Measurements from ENCODE around the gene SLC1A2. TPM values are rescaled to one million over a fixed set of nuclear protein-coding genes. Genes with fewer than 3 reads are reported as not detected.

SLC1A2 gene
- total and polyA plus RNA-seq, 2 of the 4 experiments (the other 2 are of a cell fraction) = 0.15 to 0.54 TPM

- CTCF ChIA-PET = no interaction called here
- Histone ChIP-seq H2AFZ (replicated peaks; ENCODE audit: low read length, poor library complexity) (no peak overlapping the region), H3K27ac (ENCODE audit: insufficient read depth, low read length) (no peak overlapping the region)
Observed at GRCh38 chr11:35324981-35325380, 94.4 kb downstream of the SLC1A2 start.

More at GRCh38 chr11:35324981-35325380, 94.4 kb downstream of the SLC1A2 start:
- Histone ChIP-seq H3K9me1 (ENCODE audit: insufficient read depth, low read length) (peaks cover 10% of the 10 kb centered on the region), H2AK9ac (replicated peaks; ENCODE audit: low read depth, low read length, poor library complexity) (no peak overlapping the region), H3K4me1 (ENCODE audit: control insufficient read depth, insufficient read depth, low read length) (peaks cover 5% of the 10 kb centered on the region; the same call in 1 of the 2 replicates), H2BK20ac (ENCODE audit: low read depth, low read length) (no peak overlapping the region), H3K27me3 (ENCODE audit: control insufficient read depth, insufficient read depth, low read length) (no peaks in the 10 kb centered on the region), H3K79me1 (ENCODE audit: low read depth in 1 of 2, low read length in 2 of 2) (no peaks in the 10 kb centered on the region), H3K4ac (ENCODE audit: low read depth, low read length) (no peak overlapping the region; the same call in 1 of the 2 replicates), H2BK120ac (ENCODE audit: low read depth, low read length) (no peak overlapping the region; the same call in 1 of the 2 replicates), H3K36me3 (ENCODE audit: control insufficient read depth, insufficient read depth, low read length) (no peaks in the 10 kb centered on the region), H2AK5ac (ENCODE audit: low read depth, low read length) (no peak overlapping the region; the same call in 1 of the 2 replicates), H2BK5ac (ENCODE audit: low read depth, low read length, poor library complexity, severe bottlenecking) (no peak overlapping the region), H3K14ac (replicated peaks; ENCODE audit: low read depth, low read length) (peak overlapping the region; percentile 37), H4K91ac (ENCODE audit: insufficient read depth, low read depth, low read length) (no peak overlapping the region), H4K8ac (ENCODE audit: low read depth in 2 of 2, low read length in 2 of 2) (no peak overlapping the region), H2BK15ac (ENCODE audit: low read depth, low read length) (0 out of 3 replicates have a peak overlapping the region, but pooled peaks have one; percentile 11), H3K9ac (ENCODE audit: low read depth, low read length) (no peak overlapping the region), H3K4me2 (ENCODE audit: low read depth, low read length) (no peak overlapping the region), H3K56ac (ENCODE audit: extremely low read depth, insufficient read depth, low read length) (no peak overlapping the region), H3K4me3 (ENCODE audit: insufficient read depth, low read depth, low read length) (no peak overlapping the region), H4K20me1 (ENCODE audit: insufficient read depth, low read length) (no peaks in the 10 kb centered on the region), H3K18ac (ENCODE audit: low read depth, low read length) (no peak overlapping the region), H4K5ac (ENCODE audit: low read depth, low read length) (no peak overlapping the region), H3K9me3 (ENCODE audit: control insufficient read depth, insufficient read depth, low read length) (no peaks in the 10 kb centered on the region), H3K23ac (ENCODE audit: low read depth, low read length) (no peak overlapping the region)
- DNase-seq = peak; percentile 40
- dilution Hi-C loops (cut with HindIII; ENCODE audit: low sequenced_read_pairs, unreplicated experiment) (no loop called here), in situ Hi-C loops (cut with MboI; ENCODE audit: low sequenced_read_pairs) (no loop called here), intact Hi-C loops (cut with micrococcal nuclease) (no loop called here)
- POLR2A ChIA-PET (ENCODE audit: unreplicated experiment) = no interaction called here
- no peak for TF ChIP-seq CHD1 (IDR thresholded peaks at IDR 0.05; ENCODE audit: low read depth, low read length)
- TF ChIP-seq BHLHE40 (IDR thresholded peaks at IDR 0.05; ENCODE audit: low read depth, low read length) = no peak
- no peak for TF ChIP-seq RAD21 (IDR thresholded peaks at IDR 0.05; ENCODE audit: low read length)
- TF ChIP-seq FOS (IDR thresholded peaks at IDR 0.05; ENCODE audit: low read depth, low read length) = no peak
- no peak for TF ChIP-seq MAFK (IDR thresholded peaks at IDR 0.05; ENCODE audit: low read depth, low read length)
- TF ChIP-seq POLR2A (IDR thresholded peaks at IDR 0.05; ENCODE audit: low read depth, low read length) = no peak
- no peak for TF ChIP-seq SMC3 (IDR thresholded peaks at IDR 0.05; ENCODE audit: low read depth, low read length)
- no peak for TF ChIP-seq CEBPB (IDR thresholded peaks at IDR 0.05; ENCODE audit: low read depth, low read length)
- TF ChIP-seq MXI1 (IDR thresholded peaks at IDR 0.05; ENCODE audit: borderline replicate concordance, low read depth, low read length) = no peak
- TF ChIP-seq MAZ (IDR thresholded peaks at IDR 0.05; ENCODE audit: borderline replicate concordance, low read depth, low read length) = no peak
- TF ChIP-seq RFX5 (IDR thresholded peaks at IDR 0.05; ENCODE audit: low read depth, low read length) = no peak
- TF ChIP-seq, protein P1, sequence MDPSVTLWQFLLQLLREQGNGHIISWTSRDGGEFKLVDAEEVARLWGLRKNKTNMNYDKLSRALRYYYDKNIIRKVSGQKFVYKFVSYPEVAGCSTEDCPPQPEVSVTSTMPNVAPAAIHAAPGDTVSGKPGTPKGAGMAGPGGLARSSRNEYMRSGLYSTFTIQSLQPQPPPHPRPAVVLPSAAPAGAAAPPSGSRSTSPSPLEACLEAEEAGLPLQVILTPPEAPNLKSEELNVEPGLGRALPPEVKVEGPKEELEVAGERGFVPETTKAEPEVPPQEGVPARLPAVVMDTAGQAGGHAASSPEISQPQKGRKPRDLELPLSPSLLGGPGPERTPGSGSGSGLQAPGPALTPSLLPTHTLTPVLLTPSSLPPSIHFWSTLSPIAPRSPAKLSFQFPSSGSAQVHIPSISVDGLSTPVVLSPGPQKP (IDR thresholded peaks at IDR 0.05; ENCODE audit: borderline replicate concordance, low read depth, low read length) = no peak
- no peak for TF ChIP-seq NFE2L2 (IDR thresholded peaks at IDR 0.05; ENCODE audit: low read depth, low read length)
- TF ChIP-seq USF2 (IDR thresholded peaks at IDR 0.05; ENCODE audit: low read depth, low read length) = no peak
- TF ChIP-seq, protein P2, sequence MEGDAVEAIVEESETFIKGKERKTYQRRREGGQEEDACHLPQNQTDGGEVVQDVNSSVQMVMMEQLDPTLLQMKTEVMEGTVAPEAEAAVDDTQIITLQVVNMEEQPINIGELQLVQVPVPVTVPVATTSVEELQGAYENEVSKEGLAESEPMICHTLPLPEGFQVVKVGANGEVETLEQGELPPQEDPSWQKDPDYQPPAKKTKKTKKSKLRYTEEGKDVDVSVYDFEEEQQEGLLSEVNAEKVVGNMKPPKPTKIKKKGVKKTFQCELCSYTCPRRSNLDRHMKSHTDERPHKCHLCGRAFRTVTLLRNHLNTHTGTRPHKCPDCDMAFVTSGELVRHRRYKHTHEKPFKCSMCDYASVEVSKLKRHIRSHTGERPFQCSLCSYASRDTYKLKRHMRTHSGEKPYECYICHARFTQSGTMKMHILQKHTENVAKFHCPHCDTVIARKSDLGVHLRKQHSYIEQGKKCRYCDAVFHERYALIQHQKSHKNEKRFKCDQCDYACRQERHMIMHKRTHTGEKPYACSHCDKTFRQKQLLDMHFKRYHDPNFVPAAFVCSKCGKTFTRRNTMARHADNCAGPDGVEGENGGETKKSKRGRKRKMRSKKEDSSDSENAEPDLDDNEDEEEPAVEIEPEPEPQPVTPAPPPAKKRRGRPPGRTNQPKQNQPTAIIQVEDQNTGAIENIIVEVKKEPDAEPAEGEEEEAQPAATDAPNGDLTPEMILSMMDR (conservative IDR thresholded peaks at IDR 0.05; ENCODE audit: low read depth, low read length) = no peak
- no TSS peak for BruUV-seq (replicated peaks)
- WGBS, 2 experiments (ENCODE audit: extremely low coverage in 2 of 2, insufficient read length in 1 of 2) = no CpG with 5 or more reads among the region's 3 CpGs
- ATAC-seq (ENCODE audit: low read depth) = peak; percentile 42

All from IMR-90 (cell line).